Thyroid gland (tissue), 4 donors: Measurements from ENCODE around the gene TBK1. TPM values are rescaled to one million over a fixed set of nuclear protein-coding genes. Genes with fewer than 3 reads are reported as not detected.

Experiments
- DNase-seq, 2 donors: peaks; one replicate each; pipeline ENCODE4 v3.0.0-alpha.2; 2019
- H3K27ac ChIP-seq, 3 donors: fragments of 200-600 bp; sonication (generic); 1 replicate in 2 of 3; 2 replicates in 1 of 3; pipeline ENCODE4 v1.5.1; 2016 to 2019; ENCODE audit warnings: mild to moderate bottlenecking in 1 of 3, moderate library complexity in 1 of 3
- H3K27me3 ChIP-seq: fragments of 200-600 bp; sonication (generic); one replicate; pipeline ENCODE4 v1.5.1; 2019
- H3K36me3 ChIP-seq, 2 donors: fragments of 200-600 bp; sonication (generic); one replicate each; pipeline ENCODE4 v1.5.1; 2016 to 2019
- H3K4me1 ChIP-seq, 2 donors: fragments of 200-600 bp; sonication (generic); one replicate each; pipeline ENCODE4 v1.5.1; 2017 to 2019
- H3K4me3 ChIP-seq, 3 donors: fragments of 200-600 bp; sonication (generic); replicated peaks in 1 of 3; 1 replicate in 2 of 3; 2 replicates in 1 of 3; pipeline ENCODE4 v1.5.1; 2016; ENCODE audit warnings: mild to moderate bottlenecking in 1 of 3
- H3K9me3 ChIP-seq: fragments of 200-600 bp; sonication (generic); one replicate; pipeline ENCODE4 v1.5.1; 2017
- CTCF ChIP-seq, 6 experiments: fragments of 200-600 bp in 3 of 6; fragments of 450-650 bp in 3 of 6; sonication (generic) in 3 of 6; IDR thresholded peaks; one replicate each; pipeline ENCODE4 v1.5.1; 2016 to 2019; ENCODE audit warnings: antibody characterized with exemption in 6 of 6, mild to moderate bottlenecking in 2 of 6, inconsistent platforms in 1 of 6, moderate library complexity in 1 of 6
- POLR2A ChIP-seq, 2 donors: fragments of 450-650 bp; IDR thresholded peaks; one replicate each; pipeline ENCODE4 v1.6.1; 2017; ENCODE audit warnings: antibody characterized with exemption in 2 of 2, mild to moderate bottlenecking in 2 of 2, moderate library complexity in 1 of 2
- WGBS, 2 donors: methylation state at CpG; one replicate each; pipeline ENCODE4 v1.1.5; 2017; 5-methylcytosine and 5-hydroxymethylcytosine counted together
- intact Hi-C: fragments of 100-400 bp; cut with DNase I; formaldehyde crosslinking; loops from one replicate; pipeline ENCODE4 v1.15.1; 2023
- total RNA-seq, 4 donors: library from RNA; depleted of rRNA; stranded (reverse); fragments of >200 nt; gene quantifications; one replicate each; pipeline ENCODE4 v1.2.3, GENCODE V29; 2016

The TBK1 gene
- total RNA-seq, 4 donors from 2014 or later, result 27.7 to 42.1 (median 33.4) TPM

DNA sequence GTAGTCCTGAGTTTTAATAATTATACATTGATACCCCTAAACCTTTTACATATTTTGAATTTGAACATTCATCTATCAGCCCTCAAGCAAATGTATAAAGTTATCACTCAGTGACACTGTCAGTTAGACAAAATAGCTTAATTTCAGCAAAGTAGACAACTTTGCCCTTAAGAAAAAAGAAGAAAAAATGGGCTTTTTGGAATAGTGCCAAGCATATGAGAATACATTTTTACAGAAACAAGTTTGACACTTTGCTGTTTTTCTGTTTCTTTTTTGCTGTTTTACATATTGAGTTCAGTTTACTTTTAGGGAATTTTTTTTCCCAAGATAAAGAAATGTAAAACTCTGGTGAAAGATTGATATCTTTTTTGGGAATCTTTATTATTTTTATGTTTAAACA lies 14.3 kb downstream of the TBK1 start:
- intact Hi-C loops, result no loop called here
- H3K36me3 ChIP-seq, result peaks cover 20 to 30% of the 10 kb centered on the region in 2 donors

DNA sequence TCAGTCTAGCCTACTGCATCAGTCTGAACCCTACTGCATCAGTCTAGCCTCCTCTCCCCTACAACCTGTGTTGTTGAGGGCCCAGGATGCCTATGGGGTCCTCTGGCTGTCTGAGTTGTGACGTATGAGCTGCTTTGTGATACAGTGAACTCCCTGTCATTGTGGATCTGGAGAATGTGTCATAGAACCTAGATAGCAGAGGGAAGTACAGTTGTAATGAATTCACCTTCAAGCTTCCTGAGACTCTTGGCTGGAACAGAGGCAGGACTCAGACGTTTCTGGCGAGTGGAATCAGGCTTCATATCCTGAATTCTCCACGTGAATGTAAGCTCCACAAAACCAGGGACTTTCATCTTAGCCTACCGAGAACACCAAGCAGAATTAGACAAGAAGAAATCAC lies 17.0 kb downstream of the TBK1 start:
- TF ChIP-seq POLR2A (IDR thresholded peaks at IDR 0.05) (no peak), CTCF (IDR thresholded peaks at IDR 0.05) (no peak)
- no peak overlapping the region for H3K4me3 ChIP-seq
- intact Hi-C loops, result no loop called here
- no peaks in the 10 kb centered on the region for H3K27me3 ChIP-seq
- 72 to 80% methylated on average over 5 of the region's 5 CpGs for WGBS, 2 donors
- H3K4me1 ChIP-seq, result no peaks in the 10 kb centered on the region
- peaks cover 22 to 26% of the 10 kb centered on the region in 2 donors for H3K36me3 ChIP-seq
- no peak overlapping the region for H3K27ac ChIP-seq
- DNase-seq, result no peak
- no peaks in the 10 kb centered on the region for H3K9me3 ChIP-seq

More for the DNA sequence above, 14.3 kb downstream of the TBK1 start:
- Histone ChIP-seq H3K27ac (no peak overlapping the region), H3K4me1 (no peaks in the 10 kb centered on the region), H3K9me3 (no peaks in the 10 kb centered on the region), H3K27me3 (no peaks in the 10 kb centered on the region), H3K4me3 (no peak overlapping the region)
- no peak for DNase-seq
- no peak for TF ChIP-seq CTCF (IDR thresholded peaks at IDR 0.05)
- no peak for TF ChIP-seq POLR2A (IDR thresholded peaks at IDR 0.05)

GRCh38 chr12:64469455-64470142 lies 17.7 kb downstream of the TBK1 start:
- WGBS, 2 donors, result 96 to 97% methylated on average over 2 of the region's 2 CpGs
- H3K36me3 ChIP-seq, result peaks cover 22 to 27% of the 10 kb centered on the region in 2 donors
- no peak overlapping the region for H3K4me3 ChIP-seq
- intact Hi-C loops, result no loop called here
- no peak for TF ChIP-seq POLR2A (IDR thresholded peaks at IDR 0.05)
- TF ChIP-seq CTCF (IDR thresholded peaks at IDR 0.05), result no peak
- no peaks in the 10 kb centered on the region for H3K27me3 ChIP-seq
- no peaks in the 10 kb centered on the region for H3K4me1 ChIP-seq
- H3K9me3 ChIP-seq, result no peaks in the 10 kb centered on the region
- DNase-seq, result no peak
- no peak overlapping the region for H3K27ac ChIP-seq

DNA sequence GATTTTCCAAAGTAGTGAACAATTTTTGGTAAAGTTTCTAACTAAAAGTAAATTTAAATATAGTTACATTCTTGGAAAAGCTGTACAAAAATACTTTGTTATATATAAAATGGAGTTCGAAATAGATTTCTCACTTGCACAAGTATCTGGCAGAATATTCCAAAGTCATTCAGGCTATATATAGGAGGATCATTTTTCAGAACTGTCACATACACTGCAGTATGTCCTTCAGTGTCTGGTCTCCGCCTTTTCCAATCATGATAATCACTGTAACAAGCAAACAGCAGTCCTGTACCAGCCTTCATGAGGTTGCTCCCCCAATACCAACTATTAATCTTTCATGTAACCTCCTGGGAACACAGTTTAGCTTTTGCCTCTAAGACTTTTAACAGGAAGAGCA lies 18.6 kb downstream of the TBK1 start:
- H3K27ac ChIP-seq, result no peak overlapping the region
- H3K4me3 ChIP-seq, result no peak overlapping the region
- intact Hi-C loops, result no loop called here
- no peak for DNase-seq
- H3K4me1 ChIP-seq, result no peaks in the 10 kb centered on the region
- WGBS, 2 donors, result 87 to 97% methylated on average over 2 of the region's 2 CpGs
- TF ChIP-seq POLR2A (IDR thresholded peaks at IDR 0.05) (no peak), CTCF (IDR thresholded peaks at IDR 0.05) (no peak)
- peaks cover 28 to 31% of the 10 kb centered on the region in 2 donors for H3K36me3 ChIP-seq
- no peaks in the 10 kb centered on the region for H3K9me3 ChIP-seq
- H3K27me3 ChIP-seq, result no peaks in the 10 kb centered on the region

DNA sequence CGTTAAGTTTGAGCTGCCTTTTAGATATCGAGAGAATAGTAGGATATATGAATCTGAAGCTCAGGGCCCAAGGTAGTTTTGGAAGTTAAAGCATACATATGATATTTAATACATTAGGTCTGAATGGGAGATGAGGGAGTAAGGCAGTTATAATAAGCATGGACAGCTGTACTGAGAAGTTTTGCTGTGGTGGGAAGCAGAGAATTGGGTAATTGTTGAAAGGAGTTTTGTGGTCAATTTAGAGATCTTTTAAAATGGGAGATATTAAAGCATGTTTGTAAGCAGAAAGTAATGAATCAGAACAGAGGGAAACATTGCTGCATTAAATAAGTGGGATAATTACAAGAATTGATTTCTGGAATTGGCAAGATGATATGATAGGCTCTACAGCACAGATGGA lies 21.3 kb downstream of the TBK1 start:
- Histone ChIP-seq H3K36me3 (peaks cover 21 to 29% of the 10 kb centered on the region in 2 donors), H3K4me3 (no peak overlapping the region), H3K4me1 (no peaks in the 10 kb centered on the region), H3K27ac (no peak overlapping the region), H3K9me3 (no peaks in the 10 kb centered on the region), H3K27me3 (no peaks in the 10 kb centered on the region)
- 95 to 96% methylated on average over 2 of the region's 2 CpGs for WGBS, 2 donors
- intact Hi-C loops, result no loop called here
- TF ChIP-seq CTCF (IDR thresholded peaks at IDR 0.05) (no peak), POLR2A (IDR thresholded peaks at IDR 0.05) (no peak)
- no peak for DNase-seq
